ENCODE measurements around the gene MVK. TPM values are rescaled to one million over a fixed set of nuclear protein-coding genes. Genes with fewer than 3 reads are reported as not detected.

MVK gene
- total and polyA plus RNA-seq, 2 experiments from 2014 or later = 16.7 to 40.1 TPM

DNA sequence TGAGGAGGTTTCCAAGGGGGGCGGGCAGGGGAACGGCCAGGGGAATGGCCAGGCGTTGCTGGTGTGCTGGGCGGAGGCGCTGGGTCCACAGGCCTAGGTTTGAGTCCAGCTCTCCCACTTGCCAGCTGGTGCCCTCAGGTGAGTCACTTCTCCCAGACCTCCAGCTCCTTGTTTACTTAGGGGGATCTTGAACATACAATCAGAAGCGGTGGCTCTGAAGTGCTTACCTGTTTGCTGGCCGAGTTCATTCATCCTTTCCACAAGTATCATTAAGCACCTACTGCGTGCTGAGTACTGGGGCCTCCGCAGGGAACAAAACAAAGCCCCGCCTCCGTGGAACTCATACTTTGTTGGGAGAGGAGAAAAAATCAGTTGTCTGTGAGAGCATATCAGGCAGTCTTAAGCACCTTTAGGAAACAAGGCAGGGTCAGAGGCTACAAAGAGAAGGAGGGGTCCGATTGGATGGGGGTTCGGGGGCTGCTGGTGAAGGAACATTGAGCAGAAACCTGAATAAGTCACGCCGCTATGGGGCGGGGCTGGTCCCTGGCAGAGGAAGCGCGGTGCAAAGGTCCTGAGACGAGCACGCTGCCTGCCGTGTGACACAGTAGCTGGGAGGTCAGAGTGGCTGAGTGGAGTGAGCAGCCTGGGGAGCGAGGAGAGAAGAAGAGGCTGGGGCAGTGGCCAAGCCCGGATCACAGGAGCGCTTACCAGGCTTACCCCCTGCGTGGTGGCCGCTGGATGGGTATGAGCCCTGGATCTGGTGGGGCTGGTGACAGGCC lies 15.1 kb downstream of the MVK start (continued):
- TF ChIP-seq, protein P1, sequence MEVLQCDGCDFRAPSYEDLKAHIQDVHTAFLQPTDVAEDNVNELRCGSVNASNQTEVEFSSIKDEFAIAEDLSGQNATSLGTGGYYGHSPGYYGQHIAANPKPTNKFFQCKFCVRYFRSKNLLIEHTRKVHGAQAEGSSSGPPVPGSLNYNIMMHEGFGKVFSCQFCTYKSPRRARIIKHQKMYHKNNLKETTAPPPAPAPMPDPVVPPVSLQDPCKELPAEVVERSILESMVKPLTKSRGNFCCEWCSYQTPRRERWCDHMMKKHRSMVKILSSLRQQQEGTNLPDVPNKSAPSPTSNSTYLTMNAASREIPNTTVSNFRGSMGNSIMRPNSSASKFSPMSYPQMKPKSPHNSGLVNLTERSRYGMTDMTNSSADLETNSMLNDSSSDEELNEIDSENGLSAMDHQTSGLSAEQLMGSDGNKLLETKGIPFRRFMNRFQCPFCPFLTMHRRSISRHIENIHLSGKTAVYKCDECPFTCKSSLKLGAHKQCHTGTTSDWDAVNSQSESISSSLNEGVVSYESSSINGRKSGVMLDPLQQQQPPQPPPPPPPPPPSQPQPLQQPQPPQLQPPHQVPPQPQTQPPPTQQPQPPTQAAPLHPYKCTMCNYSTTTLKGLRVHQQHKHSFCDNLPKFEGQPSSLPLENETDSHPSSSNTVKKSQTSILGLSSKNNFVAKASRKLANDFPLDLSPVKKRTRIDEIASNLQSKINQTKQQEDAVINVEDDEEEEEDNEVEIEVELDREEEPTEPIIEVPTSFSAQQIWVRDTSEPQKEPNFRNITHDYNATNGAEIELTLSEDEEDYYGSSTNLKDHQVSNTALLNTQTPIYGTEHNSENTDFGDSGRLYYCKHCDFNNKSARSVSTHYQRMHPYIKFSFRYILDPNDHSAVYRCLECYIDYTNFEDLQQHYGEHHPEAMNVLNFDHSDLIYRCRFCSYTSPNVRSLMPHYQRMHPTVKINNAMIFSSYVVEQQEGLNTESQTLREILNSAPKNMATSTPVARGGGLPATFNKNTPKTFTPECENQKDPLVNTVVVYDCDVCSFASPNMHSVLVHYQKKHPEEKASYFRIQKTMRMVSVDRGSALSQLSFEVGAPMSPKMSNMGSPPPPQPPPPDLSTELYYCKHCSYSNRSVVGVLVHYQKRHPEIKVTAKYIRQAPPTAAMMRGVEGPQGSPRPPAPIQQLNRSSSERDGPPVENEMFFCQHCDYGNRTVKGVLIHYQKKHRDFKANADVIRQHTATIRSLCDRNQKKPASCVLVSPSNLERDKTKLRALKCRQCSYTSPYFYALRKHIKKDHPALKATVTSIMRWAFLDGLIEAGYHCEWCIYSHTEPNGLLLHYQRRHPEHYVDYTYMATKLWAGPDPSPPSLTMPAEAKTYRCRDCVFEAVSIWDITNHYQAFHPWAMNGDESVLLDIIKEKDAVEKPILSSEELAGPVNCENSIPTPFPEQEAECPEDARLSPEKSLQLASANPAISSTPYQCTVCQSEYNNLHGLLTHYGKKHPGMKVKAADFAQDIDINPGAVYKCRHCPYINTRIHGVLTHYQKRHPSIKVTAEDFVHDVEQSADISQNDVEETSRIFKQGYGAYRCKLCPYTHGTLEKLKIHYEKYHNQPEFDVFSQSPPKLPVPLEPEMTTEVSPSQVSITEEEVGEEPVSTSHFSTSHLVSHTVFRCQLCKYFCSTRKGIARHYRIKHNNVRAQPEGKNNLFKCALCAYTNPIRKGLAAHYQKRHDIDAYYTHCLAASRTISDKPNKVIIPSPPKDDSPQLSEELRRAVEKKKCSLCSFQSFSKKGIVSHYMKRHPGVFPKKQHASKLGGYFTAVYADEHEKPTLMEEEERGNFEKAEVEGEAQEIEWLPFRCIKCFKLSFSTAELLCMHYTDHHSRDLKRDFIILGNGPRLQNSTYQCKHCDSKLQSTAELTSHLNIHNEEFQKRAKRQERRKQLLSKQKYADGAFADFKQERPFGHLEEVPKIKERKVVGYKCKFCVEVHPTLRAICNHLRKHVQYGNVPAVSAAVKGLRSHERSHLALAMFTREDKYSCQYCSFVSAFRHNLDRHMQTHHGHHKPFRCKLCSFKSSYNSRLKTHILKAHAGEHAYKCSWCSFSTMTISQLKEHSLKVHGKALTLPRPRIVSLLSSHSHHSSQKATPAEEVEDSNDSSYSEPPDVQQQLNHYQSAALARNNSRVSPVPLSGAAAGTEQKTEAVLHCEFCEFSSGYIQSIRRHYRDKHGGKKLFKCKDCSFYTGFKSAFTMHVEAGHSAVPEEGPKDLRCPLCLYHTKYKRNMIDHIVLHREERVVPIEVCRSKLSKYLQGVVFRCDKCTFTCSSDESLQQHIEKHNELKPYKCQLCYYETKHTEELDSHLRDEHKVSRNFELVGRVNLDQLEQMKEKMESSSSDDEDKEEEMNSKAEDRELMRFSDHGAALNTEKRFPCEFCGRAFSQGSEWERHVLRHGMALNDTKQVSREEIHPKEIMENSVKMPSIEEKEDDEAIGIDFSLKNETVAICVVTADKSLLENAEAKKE (CRISPR knock-in tag; IDR thresholded peaks at IDR 0.05) = no peak
- no peak for TF ChIP-seq POLR2AphosphoS5 (IDR thresholded peaks at IDR 0.05; ENCODE audit: low read depth)
- TF ChIP-seq, protein P2, sequence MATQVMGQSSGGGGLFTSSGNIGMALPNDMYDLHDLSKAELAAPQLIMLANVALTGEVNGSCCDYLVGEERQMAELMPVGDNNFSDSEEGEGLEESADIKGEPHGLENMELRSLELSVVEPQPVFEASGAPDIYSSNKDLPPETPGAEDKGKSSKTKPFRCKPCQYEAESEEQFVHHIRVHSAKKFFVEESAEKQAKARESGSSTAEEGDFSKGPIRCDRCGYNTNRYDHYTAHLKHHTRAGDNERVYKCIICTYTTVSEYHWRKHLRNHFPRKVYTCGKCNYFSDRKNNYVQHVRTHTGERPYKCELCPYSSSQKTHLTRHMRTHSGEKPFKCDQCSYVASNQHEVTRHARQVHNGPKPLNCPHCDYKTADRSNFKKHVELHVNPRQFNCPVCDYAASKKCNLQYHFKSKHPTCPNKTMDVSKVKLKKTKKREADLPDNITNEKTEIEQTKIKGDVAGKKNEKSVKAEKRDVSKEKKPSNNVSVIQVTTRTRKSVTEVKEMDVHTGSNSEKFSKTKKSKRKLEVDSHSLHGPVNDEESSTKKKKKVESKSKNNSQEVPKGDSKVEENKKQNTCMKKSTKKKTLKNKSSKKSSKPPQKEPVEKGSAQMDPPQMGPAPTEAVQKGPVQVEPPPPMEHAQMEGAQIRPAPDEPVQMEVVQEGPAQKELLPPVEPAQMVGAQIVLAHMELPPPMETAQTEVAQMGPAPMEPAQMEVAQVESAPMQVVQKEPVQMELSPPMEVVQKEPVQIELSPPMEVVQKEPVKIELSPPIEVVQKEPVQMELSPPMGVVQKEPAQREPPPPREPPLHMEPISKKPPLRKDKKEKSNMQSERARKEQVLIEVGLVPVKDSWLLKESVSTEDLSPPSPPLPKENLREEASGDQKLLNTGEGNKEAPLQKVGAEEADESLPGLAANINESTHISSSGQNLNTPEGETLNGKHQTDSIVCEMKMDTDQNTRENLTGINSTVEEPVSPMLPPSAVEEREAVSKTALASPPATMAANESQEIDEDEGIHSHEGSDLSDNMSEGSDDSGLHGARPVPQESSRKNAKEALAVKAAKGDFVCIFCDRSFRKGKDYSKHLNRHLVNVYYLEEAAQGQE (IDR thresholded peaks at IDR 0.05; ENCODE audit: unreplicated experiment) = no peak
- TF ChIP-seq, protein P3, sequence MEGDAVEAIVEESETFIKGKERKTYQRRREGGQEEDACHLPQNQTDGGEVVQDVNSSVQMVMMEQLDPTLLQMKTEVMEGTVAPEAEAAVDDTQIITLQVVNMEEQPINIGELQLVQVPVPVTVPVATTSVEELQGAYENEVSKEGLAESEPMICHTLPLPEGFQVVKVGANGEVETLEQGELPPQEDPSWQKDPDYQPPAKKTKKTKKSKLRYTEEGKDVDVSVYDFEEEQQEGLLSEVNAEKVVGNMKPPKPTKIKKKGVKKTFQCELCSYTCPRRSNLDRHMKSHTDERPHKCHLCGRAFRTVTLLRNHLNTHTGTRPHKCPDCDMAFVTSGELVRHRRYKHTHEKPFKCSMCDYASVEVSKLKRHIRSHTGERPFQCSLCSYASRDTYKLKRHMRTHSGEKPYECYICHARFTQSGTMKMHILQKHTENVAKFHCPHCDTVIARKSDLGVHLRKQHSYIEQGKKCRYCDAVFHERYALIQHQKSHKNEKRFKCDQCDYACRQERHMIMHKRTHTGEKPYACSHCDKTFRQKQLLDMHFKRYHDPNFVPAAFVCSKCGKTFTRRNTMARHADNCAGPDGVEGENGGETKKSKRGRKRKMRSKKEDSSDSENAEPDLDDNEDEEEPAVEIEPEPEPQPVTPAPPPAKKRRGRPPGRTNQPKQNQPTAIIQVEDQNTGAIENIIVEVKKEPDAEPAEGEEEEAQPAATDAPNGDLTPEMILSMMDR (conservative IDR thresholded peaks at IDR 0.05; ENCODE audit: low read depth in 2 of 2) = no peak
- no peak for TF ChIP-seq CREB1 (CRISPR knock-in tag; IDR thresholded peaks at IDR 0.05; ENCODE audit: low read depth)
